HG03442 (cell line): ENCODE measurements around the gene LRCH4.
"Not testable (repeated sequence)": the region's sequence is repeated elsewhere in the genome, so short reads cannot be mapped to it uniquely, and the experiment has no call there.

Experiments used
- ATAC-seq: cut with Tn5 transposase; IDR thresholded peaks from one replicate; pipeline ENCODE4 v1.9.1; 2021; ENCODE audit warnings: mild to moderate bottlenecking, moderate library complexity; ENCODE audit not compliant: unreplicated experiment

The LRCH4 gene

DNA sequence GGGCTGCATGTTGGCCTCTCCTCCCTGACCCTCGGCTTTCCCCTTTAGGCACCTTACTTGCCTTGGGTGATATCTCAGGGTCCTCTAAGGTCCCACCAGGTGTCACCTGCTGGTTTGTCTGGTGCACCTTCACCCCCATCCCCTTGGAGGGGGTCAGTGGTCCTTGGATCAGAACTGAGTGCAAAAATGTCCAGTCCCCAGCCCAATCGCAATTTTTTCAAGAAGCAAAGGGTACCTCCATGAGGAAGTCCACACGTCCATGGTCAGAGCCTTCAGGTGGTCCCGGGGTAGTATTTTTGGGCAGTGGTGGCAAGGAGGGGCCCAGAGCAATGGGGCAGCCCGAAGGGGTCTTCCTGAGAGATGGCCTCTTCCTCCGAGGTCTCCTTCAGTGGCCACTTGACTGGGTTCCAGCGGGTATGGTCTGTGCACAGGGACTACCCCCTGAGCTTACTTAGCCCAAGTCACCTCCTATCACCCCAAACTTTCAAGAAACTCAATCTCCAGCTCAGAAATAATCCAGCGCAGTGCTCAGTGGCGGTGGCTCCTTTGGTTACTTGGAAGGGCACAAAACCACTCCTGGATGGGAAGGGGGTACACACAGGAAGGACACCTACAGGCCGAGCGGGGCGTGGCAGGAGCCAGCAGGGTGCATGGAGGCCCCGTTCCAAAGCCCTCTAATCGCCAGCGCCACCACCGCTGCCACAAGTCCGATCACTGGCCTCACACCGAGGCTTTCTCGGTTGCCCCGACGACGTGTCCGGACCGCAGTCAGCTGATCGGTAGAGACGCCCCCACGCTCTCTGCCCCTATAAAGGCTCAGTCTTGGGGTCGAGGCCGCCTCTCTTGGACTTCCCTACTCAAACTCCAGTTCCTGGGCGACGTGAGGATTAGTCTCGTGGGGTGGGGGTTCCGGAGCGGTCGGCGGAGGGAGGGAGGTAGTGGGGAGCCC, 16.8 kb downstream of the LRCH4 start:
- peak; percentile 34 for ATAC-seq

GRCh38 chr7:100568176-100568895, 17.6 kb downstream of the LRCH4 start:
- ATAC-seq, result no peak

GRCh38 chr7:100567751-100568175, 18.2 kb downstream of the LRCH4 start:
- ATAC-seq, result no peak

- ATAC-seq, result no peak
Observed at GRCh38 chr7:100567031-100567730, 18.7 kb downstream of the LRCH4 start.

DNA sequence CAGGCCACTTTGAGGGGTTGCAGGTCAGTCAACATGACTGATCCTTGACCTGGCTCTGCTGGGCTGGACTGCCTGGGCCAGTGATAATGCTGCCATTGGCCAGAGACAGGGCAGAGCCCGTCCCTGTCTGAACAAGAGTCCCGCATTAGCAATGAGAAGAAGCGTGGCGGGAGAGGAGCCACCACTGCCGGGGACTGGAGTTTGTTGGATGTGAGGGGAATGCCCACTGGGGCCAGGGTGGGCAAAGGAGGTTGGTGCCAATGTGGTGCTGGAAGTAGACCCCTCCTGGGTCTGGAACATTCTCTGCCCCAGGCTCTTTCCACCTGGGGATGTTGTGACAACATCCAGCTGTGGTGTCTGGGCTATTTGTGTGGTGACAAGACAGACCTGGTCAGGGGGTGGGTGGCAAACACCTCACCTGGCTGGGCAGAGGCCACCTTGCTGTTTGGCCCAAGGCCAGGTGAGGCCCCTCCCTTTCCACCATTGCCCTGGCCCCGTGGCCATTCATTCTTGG, 19.9 kb downstream of the LRCH4 start:
- ATAC-seq, result no peak

DNA sequence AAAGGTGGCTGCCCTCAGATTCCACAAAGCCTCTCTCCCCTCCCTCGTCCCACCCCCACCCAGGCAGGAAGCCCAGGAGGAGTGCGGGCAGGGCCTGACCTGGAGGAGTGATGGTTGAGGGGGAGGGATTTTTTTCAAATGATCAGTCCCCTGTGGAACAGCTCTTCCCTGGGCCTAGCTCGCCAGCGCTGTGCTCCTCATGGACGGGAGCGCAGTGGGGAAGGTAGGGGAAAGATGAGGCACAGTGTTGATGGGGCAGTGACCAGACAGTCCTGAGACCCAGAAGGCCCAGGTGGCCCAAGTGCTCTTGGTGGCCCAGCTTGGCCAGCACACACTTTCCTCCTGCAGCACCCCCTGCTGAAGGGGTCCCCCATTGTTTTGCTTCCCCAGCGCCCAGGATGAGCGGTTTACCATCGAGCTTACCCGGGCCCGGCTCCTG, 20.8 kb downstream of the LRCH4 start:
- no peak for ATAC-seq

DNA sequence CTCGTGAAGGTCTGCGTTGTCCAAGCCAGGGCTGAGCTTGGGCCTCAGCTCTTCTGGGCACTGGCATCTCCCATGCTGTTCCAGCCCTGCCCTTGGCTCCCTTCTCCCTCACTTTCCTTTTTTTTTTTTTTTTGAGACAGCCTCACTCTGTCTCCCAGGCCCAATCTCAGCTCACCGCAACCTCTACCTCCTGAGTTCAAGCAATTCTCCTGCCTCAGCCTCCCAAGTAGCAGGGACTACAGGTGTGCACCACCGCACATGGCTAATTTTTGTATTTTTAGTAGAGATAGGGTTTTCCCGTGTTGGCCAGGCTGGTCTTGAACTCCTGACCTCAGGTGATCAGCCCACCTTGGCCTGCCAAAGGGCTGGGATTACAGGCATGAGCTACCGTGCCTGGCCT, 21.5 kb downstream of the LRCH4 start:
- ATAC-seq, result not testable (repeated sequence)

DNA sequence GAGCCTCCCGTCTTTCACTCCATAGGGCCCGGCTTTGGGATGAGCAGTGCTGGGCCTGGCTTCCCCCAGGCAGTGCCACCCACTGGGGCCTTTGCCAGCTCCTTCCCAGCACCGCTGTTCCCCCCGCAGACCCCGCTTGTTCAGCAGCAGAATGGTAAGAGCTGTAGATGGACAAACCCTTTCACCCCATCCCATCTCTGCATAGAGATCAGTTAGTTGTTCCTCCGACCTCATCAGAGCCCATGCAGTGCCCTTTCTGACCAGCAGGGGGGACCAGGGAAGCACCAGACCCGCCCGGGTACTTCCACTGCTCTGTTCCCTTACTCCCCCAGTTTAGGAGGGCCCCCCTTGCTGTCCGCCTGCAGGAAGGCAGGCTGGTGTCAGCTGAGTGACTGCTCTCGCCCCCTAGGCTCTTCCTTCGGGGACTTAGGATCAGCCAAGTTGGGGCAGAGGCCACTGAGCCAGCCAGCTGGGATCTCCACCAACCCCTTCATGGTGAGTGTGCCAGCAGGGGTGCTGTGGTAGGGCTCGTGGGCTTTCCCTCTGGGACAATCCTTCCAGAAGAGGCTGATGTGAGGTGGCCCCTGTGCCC, 22.0 kb downstream of the LRCH4 start:
- peak; percentile 45 for ATAC-seq

DNA sequence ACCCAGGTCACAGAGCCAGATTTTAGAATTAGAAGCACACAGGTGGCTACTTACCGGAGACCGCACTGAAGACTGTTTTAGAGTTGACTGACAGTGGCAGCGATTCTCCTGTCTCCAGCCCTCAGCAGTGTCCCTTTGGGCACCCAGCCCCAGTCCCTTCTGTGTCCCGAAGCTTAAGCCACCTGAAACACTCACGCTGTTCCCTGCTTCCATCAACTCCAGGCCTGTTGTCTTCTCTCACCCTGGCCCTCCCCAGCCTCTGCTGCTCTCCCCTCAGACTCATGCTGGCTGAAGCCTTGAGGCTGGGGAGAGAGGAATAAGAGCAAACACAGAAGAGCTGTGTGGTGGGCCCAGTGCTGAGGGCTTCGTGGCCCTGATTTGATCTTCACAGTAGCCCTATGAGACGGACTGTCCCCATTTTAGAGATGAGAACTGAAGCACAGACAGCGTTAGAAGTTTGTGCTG, 22.8 kb downstream of the LRCH4 start:
- no peak for ATAC-seq

DNA sequence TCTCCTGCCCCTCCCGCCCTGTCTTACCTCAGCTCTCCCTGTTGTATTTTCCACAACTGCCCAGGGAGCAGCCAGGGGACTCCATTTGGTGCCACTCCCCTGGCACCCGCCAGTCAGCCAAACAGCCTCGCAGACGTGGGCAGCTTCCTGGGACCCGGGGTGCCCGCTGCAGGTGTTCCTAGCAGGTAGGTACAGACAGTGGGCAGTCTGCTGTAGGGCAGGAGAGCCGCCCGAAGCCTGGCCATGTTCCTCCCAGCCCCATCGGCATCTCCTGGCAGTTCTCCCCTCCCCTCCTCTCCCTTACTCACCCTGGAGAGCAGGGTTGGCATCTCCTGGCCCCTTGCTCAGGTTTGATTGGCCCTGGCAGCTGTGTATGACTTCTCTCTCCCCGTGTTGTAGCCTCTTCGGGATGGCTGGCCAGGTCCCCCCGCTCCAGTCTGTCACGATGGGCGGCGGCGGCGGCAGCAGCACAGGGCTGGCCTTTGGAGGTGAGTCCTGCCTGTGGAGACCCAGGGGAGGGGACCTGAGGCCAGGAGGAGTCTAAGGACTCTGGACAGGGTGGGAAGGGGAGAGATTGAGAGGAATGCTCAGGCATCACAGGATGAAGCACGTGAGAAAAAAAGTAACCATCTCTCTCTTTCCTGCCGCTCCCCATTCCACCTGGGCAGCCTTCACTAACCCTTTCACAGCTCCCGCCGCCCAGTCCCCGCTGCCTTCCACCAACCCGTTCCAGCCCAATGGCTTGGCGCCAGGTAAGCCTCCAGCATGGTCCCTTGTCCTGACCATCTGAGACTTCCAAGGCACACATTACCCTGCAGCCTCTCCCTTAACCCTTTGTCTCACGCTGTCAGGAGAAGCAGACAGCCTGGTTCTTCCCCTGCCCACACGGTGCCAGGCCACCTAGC, 23.5 kb downstream of the LRCH4 start:
- ATAC-seq, result no peak

DNA sequence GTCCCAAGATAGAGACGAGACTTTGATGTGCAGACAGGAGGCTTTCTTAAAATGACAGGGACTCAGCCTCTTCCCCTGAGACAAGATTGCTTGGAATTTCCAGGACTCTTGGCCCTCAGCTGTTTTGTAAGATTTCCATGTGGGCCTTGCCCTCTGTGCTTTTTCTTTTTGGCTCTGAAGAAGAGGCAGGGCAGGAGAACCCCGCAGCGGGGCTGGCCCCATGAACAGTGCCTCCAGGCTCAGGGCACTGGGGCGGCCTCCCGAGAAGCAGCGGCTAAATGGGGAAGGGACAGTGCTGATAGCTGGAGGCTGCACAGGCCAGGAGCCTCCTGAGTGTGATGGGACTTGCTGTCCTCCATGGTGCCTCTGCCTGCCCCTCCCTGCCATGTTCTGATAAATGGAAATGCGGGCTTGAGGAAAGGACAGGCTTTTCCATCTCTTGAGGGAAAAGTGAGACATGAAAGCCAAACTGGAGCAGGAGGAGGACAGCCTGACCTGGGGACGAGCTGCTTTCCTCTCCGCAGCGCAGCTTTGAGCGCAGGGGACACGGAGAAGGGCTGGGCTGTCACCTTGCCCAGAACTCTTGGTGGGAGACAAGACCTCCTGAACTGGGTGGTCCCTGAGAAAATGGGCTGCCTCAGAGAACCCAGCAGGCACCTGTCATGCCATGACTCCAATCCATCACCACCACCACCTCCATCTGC, 24.3 kb downstream of the LRCH4 start:
- ATAC-seq, result no peak

GRCh38 chr7:100559127-100559526, 26.8 kb downstream of the LRCH4 start:
- no peak for ATAC-seq

DNA sequence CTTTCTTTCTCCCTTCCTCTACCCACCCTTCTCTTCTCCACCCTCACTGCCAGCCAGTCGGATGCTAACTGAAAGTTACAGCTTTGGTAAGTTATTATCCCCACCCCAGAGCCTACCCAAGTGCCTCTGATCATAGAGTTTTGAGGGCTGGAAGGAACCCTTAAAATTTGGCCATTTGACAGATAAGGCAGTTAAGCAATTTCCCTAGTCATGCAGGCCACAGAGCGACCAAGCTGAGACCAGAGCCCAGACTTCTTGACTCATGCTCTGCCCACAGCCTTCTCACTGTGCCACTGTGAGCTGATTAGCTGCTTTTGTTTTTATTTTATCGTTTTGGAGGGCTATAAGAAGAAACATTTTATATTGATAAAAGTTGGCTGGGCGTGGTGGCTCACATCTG, 29.4 kb downstream of the LRCH4 start:
- ATAC-seq, result no peak

DNA sequence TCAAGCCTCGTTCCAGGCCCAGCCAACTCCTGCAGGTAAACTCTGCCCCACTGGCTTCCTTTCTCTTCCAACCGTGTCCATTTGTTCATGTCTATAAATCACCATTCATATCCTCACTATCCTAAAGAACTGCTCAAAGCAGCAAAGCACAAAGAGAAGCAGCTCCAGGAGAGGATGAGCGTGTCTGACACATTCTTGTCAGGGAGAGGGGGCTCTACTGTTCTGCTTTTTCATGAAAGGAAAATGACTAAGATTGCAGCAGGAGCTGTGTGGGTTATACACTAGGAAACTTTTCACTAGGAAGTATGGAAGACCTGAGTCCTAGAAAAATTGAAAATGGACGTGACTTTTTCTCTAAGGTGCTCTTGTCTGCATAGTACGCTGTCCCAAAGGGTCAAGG, 30.2 kb downstream of the LRCH4 start:
- no peak for ATAC-seq

DNA sequence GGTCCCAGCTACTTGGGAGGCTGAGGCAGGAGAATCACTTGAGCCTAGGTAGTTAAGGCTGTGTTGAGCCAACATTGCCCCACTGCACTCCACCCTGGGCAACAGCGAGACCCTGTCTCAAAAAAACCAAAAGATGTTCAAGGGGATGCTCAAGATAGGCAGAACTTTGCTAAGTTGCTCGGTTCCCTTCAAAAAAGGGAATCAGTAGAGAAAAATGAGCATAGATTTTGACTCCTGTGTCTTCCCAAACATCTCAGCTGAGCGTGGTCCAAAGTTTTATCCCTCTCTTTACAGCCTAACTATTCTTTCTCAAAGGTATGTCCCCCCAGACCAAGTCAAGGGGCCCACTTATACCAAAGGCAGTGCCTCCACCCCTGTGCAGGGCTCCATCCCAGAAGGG, 32.9 kb downstream of the LRCH4 start:
- ATAC-seq, result no peak

DNA sequence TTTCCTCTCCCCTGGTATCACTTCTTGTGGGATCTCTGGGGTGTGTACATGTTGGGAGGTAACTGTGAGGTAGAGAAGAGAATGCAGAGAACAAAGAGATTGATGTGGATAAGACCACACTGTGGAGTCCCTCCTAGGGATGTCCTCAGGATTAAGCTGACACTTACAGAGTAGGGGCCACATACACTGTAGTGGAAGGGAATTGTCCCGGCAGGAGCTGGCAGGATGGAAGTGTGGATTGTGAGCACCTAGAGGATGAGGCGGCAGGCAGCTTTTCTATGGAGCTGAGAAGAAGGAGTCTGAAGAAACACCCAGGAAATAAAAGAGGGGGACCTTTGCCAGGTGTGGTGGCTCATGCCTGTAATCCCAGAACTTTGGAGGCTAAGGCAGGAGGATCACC, 33.4 kb downstream of the LRCH4 start:
- no peak for ATAC-seq

GRCh38 chr7:100548446-100548845, 37.5 kb downstream of the LRCH4 start:
- not testable (repeated sequence) for ATAC-seq

DNA sequence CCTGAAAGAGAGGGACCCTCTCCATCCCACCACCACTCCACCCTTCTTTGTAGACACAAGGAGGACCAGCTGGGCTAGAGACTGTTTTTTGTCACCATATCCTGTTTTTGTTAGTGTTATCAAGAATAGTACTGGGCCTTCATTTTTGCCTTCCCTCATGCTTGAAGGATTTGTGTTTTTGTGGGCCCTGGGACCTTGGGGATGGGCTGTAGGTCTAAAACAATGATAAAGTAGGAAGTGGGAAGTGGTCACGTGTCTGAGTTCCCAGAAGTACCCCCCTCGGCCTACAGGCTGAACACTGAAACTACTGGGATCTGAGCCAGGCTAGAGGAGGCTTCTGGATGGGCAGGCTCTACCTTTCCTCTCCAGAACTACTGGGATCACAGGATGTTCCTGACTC, 38.1 kb downstream of the LRCH4 start:
- ATAC-seq, result no peak
